ENCODE data around the gene MUTYH.

MUTYH gene

GRCh38 chr1:45348609-45348965 is 8.3 kb upstream of the MUTYH start:
- DNase-seq = no peak

GRCh38 chr1:45348020-45348419 is 7.8 kb upstream of the MUTYH start:
- DNase-seq = no peak

GRCh38 chr1:45346473-45346872 is 6.2 kb upstream of the MUTYH start:
- DNase-seq = no peak

- no peak for DNase-seq
These were observed 4.8 kb upstream of the MUTYH start for GRCh38 chr1:45345014-45345413.

- no peak for DNase-seq
These were observed 4.3 kb upstream of the MUTYH start for GRCh38 chr1:45344499-45344898.

GRCh38 chr1:45340816-45341466 is 701 bp upstream of the MUTYH start:
- no peak for DNase-seq

GRCh38 chr1:45337630-45338325 is 2.5 kb downstream of the MUTYH start:
- DNase-seq = no peak

GRCh38 chr1:45335855-45336324 is 4.3 kb downstream of the MUTYH start:
- DNase-seq = no peak

- no peak for DNase-seq
These were observed 5.7 kb downstream of the MUTYH start for GRCh38 chr1:45334308-45335245.

- DNase-seq = no peak
These were observed 7.9 kb downstream of the MUTYH start for GRCh38 chr1:45332346-45332720.

GRCh38 chr1:45331436-45332345 is 8.5 kb downstream of the MUTYH start:
- no peak for DNase-seq

GRCh38 chr1:45329445-45329844 is 10.8 kb downstream of the MUTYH start:
- DNase-seq = no peak

GRCh38 chr1:45328680-45329079 is 11.6 kb downstream of the MUTYH start:
- no peak for DNase-seq

GRCh38 chr1:45327644-45328515 is 12.4 kb downstream of the MUTYH start:
- peak; percentile 14 for DNase-seq

GRCh38 chr1:45326627-45327623 is 13.3 kb downstream of the MUTYH start, which contains the start of gene HPDL:
Gene HPDL (plus strand): TSS chr1:45326895. CDS start chr1:45327149, 254 bp downstream.
- DNase-seq = peak; percentile 94

GRCh38 chr1:45325851-45326506 is 14.3 kb downstream of the MUTYH start:
- peak; percentile 64 for DNase-seq

GRCh38 chr1:45322486-45323040 is 17.7 kb downstream of the MUTYH start:
- no peak for DNase-seq

GRCh38 chr1:45321444-45321843 is 18.8 kb downstream of the MUTYH start:
- no peak for DNase-seq

- DNase-seq = no peak
These were observed 20.5 kb downstream of the MUTYH start for GRCh38 chr1:45319761-45320160.

Data from eye (tissue), 1 donor.